HEK293 (cell line): ENCODE results near the gene POLR2L.

Experiments
- CTCF ChIA-PET: fragments of 350-600 bp; formaldehyde crosslinking; extraction: SDS; loops from one replicate; lab custom pipeline; 2021; ENCODE audit warnings: antibody characterized with exemption; lab: Yijun Ruan, JAX
- POLR2A ChIA-PET: fragments of 300-600 bp; formaldehyde crosslinking; extraction: SDS; loops from one replicate; lab custom pipeline; 2020; ENCODE audit warnings: antibody characterized with exemption, inconsistent platforms; lab: Yijun Ruan, JAX
- H3K27ac ChIP-seq: fragments of 200-500 bp; sonication (Bioruptor generic); 2 replicates; pipeline ENCODE4 v1.5.1; 2014; ENCODE audit warnings: low read depth, low read length, control low read depth, inconsistent platforms; ENCODE audit errors: extremely low read depth
- H3K36me3 ChIP-seq, 2 experiments: fragments of 200-500 bp in 1 of 2; sonication (Bioruptor generic) in 1 of 2; 1 replicate in 1 of 2; 2 replicates in 1 of 2; pipeline ENCODE4 v1.5.1; 2014 to 2017; ENCODE audit warnings: inconsistent platforms in 2 of 2, low read length in 2 of 2; ENCODE audit not compliant: control insufficient read depth in 2 of 2, insufficient read depth in 1 of 2
- H3K4me1 ChIP-seq: fragments of 200-500 bp; sonication (Bioruptor generic); 2 replicates; pipeline ENCODE4 v1.5.1; 2014; ENCODE audit warnings: mild to moderate bottlenecking, low read length, inconsistent platforms; ENCODE audit not compliant: control insufficient read depth, insufficient read depth
- H3K4me3 ChIP-seq: 2 replicates; pipeline ENCODE4 v1.5.1; 2011; ENCODE audit warnings: low read depth, mild to moderate bottlenecking, control low read depth, low read length, moderate library complexity
- H3K9me3 ChIP-seq: fragments of 200-500 bp; sonication (Bioruptor generic); 2 replicates; pipeline ENCODE4 v1.5.1; 2014; ENCODE audit warnings: low read depth, low read length, inconsistent platforms; ENCODE audit not compliant: control insufficient read depth, insufficient read depth
- BCL11B ChIP-seq: fragments of 450-650 bp; formaldehyde crosslinking; IDR thresholded peaks from 2 replicates; pipeline ENCODE4 v1.5.1; 2016; ENCODE audit warnings: low read depth, missing biosample characterization, missing genetic modification characterization
- GFI1B ChIP-seq: fragments of 450-650 bp; formaldehyde crosslinking; IDR thresholded peaks from 2 replicates; pipeline ENCODE4 v1.5.1; 2016; ENCODE audit warnings: missing biosample characterization, missing genetic modification characterization
- KLF16 ChIP-seq: fragments of 450-650 bp; formaldehyde crosslinking; IDR thresholded peaks from 2 replicates; pipeline ENCODE4 v1.5.1; 2017; ENCODE audit warnings: missing biosample characterization, missing genetic modification characterization
- SETDB1 ChIP-seq: IDR thresholded peaks from one replicate; pipeline ENCODE4 v1.6.1; 2017; ENCODE audit warnings: mild to moderate bottlenecking, low read length, moderate library complexity, mixed read lengths; ENCODE audit not compliant: insufficient read length
- SP3 ChIP-seq: fragments of 450-650 bp; formaldehyde crosslinking; IDR thresholded peaks from 2 replicates; pipeline ENCODE4 v1.5.1; 2016; ENCODE audit warnings: missing biosample characterization, missing genetic modification characterization
- TCF7L2 ChIP-seq: IDR thresholded peaks from 2 replicates; pipeline ENCODE4 v1.6.1; 2011; ENCODE audit warnings: low read depth, mild to moderate bottlenecking, inconsistent platforms, low read length, moderate library complexity, borderline replicate concordance
- TRIM28 ChIP-seq: IDR thresholded peaks from 2 replicates; pipeline ENCODE4 v1.6.1; 2011; ENCODE audit warnings: low read length, control low read depth, borderline replicate concordance
- ZFP37 ChIP-seq: fragments of 450-650 bp; formaldehyde crosslinking; IDR thresholded peaks from 2 replicates; pipeline ENCODE4 v1.5.1; 2016; ENCODE audit warnings: missing biosample characterization, missing genetic modification characterization
- ZNF16 ChIP-seq: fragments of 450-650 bp; formaldehyde crosslinking; IDR thresholded peaks from 2 replicates; pipeline ENCODE4 v1.5.1; 2016; ENCODE audit warnings: low read depth, missing biosample characterization, missing genetic modification characterization
- ZNF169 ChIP-seq: fragments of 450-650 bp; formaldehyde crosslinking; IDR thresholded peaks from 2 replicates; pipeline ENCODE4 v1.5.1; 2016; ENCODE audit warnings: missing biosample characterization, missing genetic modification characterization
- ZNF175 ChIP-seq: fragments of 450-650 bp; formaldehyde crosslinking; IDR thresholded peaks from 2 replicates; pipeline ENCODE4 v1.5.1; 2016; ENCODE audit warnings: missing biosample characterization, missing genetic modification characterization
- ZNF19 ChIP-seq: fragments of 450-650 bp; formaldehyde crosslinking; IDR thresholded peaks from 2 replicates; pipeline ENCODE4; 2016; ENCODE audit warnings: missing biosample characterization, missing genetic modification characterization, low read depth
- ZNF211 ChIP-seq: fragments of 450-650 bp; formaldehyde crosslinking; IDR thresholded peaks from 2 replicates; pipeline ENCODE4 v1.5.1; 2016; ENCODE audit warnings: low read depth, missing biosample characterization, missing genetic modification characterization
- ZNF214 ChIP-seq: fragments of 450-650 bp; formaldehyde crosslinking; IDR thresholded peaks from 2 replicates; pipeline ENCODE4 v1.5.1; 2017; ENCODE audit warnings: missing biosample characterization, mild to moderate bottlenecking, missing genetic modification characterization, borderline replicate concordance
- ZNF394 ChIP-seq: fragments of 450-650 bp; formaldehyde crosslinking; IDR thresholded peaks from 2 replicates; pipeline ENCODE4 v1.5.1; 2016; ENCODE audit warnings: missing biosample characterization, missing genetic modification characterization, mild to moderate bottlenecking, moderate library complexity, borderline replicate concordance
- ZNF416 ChIP-seq: fragments of 450-650 bp; formaldehyde crosslinking; IDR thresholded peaks from 2 replicates; pipeline ENCODE4 v1.5.1; 2016; ENCODE audit warnings: missing biosample characterization, missing genetic modification characterization
- ZNF510 ChIP-seq: fragments of 450-650 bp; formaldehyde crosslinking; IDR thresholded peaks from 2 replicates; pipeline ENCODE4 v1.5.1; 2018; ENCODE audit warnings: mild to moderate bottlenecking, missing genetic modification characterization, missing biosample characterization; ENCODE audit not compliant: insufficient replicate concordance
- ZNF548 ChIP-seq: fragments of 450-650 bp; formaldehyde crosslinking; IDR thresholded peaks from 2 replicates; pipeline ENCODE4 v1.5.1; 2016; ENCODE audit warnings: missing biosample characterization, missing genetic modification characterization
- ZNF561 ChIP-seq: fragments of 450-650 bp; IDR thresholded peaks from 2 replicates; pipeline ENCODE4 v1.5.1; 2018; ENCODE audit warnings: missing biosample characterization, missing genetic modification characterization, borderline replicate concordance
- ZNF585B ChIP-seq: fragments of 450-650 bp; formaldehyde crosslinking; IDR thresholded peaks from 2 replicates; pipeline ENCODE4 v1.5.1; 2016; ENCODE audit warnings: missing biosample characterization, missing genetic modification characterization
- ZNF600 ChIP-seq: fragments of 450-650 bp; formaldehyde crosslinking; IDR thresholded peaks from 2 replicates; pipeline ENCODE4 v1.5.1; 2016; ENCODE audit warnings: missing biosample characterization, missing genetic modification characterization
- ZNF629 ChIP-seq: fragments of 450-650 bp; formaldehyde crosslinking; IDR thresholded peaks from 2 replicates; pipeline ENCODE4 v1.5.1; 2017; ENCODE audit warnings: missing biosample characterization, missing genetic modification characterization
- ZNF654 ChIP-seq: fragments of 450-650 bp; formaldehyde crosslinking; IDR thresholded peaks from 2 replicates; pipeline ENCODE4 v1.5.1; 2016; ENCODE audit warnings: low read depth, missing biosample characterization, missing genetic modification characterization
- ZSCAN16 ChIP-seq: fragments of 450-650 bp; formaldehyde crosslinking; IDR thresholded peaks from 2 replicates; pipeline ENCODE4 v1.5.1; 2016; ENCODE audit warnings: missing biosample characterization, missing genetic modification characterization
- ZXDB ChIP-seq: fragments of 450-650 bp; formaldehyde crosslinking; IDR thresholded peaks from 2 replicates; pipeline ENCODE4 v1.5.1; 2016; ENCODE audit warnings: missing biosample characterization, missing genetic modification characterization
- TF ChIP-seq, protein P1 (sequence below): fragments of 450-650 bp; formaldehyde crosslinking; IDR thresholded peaks from 2 replicates; pipeline ENCODE4 v1.5.1; 2016; ENCODE audit warnings: missing biosample characterization, missing genetic modification characterization
- TF ChIP-seq, protein P2 (sequence below): fragments of 450-650 bp; formaldehyde crosslinking; IDR thresholded peaks from 2 replicates; pipeline ENCODE4 v1.5.1; 2016; ENCODE audit warnings: missing biosample characterization, missing genetic modification characterization
- TF ChIP-seq, protein P3 (sequence below): fragments of 450-650 bp; formaldehyde crosslinking; IDR thresholded peaks from 2 replicates; pipeline ENCODE4 v1.5.1; 2017; ENCODE audit warnings: missing biosample characterization, missing genetic modification characterization
- TF ChIP-seq, protein P4 (sequence below): fragments of 450-650 bp; formaldehyde crosslinking; IDR thresholded peaks from 2 replicates; pipeline ENCODE4 v1.5.1; 2016; ENCODE audit warnings: missing biosample characterization, missing genetic modification characterization

POLR2L gene

DNA sequence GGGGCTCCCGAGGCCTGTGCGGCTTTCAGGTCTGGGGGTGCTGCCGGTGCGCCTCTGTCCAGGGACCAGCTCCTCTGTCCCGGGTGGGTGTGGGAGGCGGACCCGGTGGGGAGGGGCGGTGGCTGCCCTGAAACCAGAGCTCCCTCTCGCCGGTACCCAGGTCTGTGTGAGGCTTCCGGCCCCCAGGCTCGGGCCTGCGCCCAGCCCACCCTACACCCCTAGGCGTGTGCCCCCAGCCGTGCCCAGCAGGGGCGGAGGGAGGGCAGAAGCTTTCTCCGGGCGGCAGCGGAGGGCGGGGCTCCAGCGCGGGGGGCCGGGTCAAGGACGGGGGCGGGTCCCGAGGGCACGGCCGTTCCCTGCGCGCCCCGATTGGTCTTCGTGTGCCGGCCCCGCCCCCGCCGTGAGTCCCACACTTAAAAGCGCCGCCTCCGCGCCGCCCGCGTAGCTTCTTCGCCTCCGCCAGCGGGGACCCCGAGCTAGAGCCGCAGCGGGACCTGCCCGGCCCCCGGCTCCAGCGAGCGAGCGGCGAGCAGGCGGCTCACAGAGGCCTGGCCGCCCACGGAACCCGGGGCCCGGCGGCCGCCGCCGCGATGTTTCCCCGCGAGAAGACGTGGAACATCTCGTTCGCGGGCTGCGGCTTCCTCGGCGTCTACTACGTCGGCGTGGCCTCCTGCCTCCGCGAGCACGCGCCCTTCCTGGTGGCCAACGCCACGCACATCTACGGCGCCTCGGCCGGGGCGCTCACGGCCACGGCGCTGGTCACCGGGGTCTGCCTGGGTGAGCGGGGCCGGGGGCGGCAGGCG is 23.0 kb downstream of the POLR2L start (continued):
- TF ChIP-seq ZNF214 (tag by site-specific recombination): no peak
- TF ChIP-seq KLF16: 0 out of 2 replicates have a peak, but pooled peaks have one; percentile 34
- no peak for TF ChIP-seq GFI1B (tag by site-specific recombination)
- TF ChIP-seq TRIM28: no peak
- no peak for TF ChIP-seq ZNF548 (tag by site-specific recombination)
- no peak for TF ChIP-seq ZNF510 (tag by site-specific recombination)
- TF ChIP-seq BCL11B (tag by site-specific recombination): no peak
- TF ChIP-seq SETDB1: no peak
- no peak for TF ChIP-seq ZNF629 (tag by site-specific recombination)
- no peak for TF ChIP-seq ZNF600 (tag by site-specific recombination)
- TF ChIP-seq ZNF654 (tag by site-specific recombination): no peak
- no peak for TF ChIP-seq ZNF416 (tag by site-specific recombination)
- TF ChIP-seq ZNF175 (tag by site-specific recombination): no peak
- peak; percentile 72 for TF ChIP-seq SP3 (tag by site-specific recombination)
- TF ChIP-seq, protein P1, sequence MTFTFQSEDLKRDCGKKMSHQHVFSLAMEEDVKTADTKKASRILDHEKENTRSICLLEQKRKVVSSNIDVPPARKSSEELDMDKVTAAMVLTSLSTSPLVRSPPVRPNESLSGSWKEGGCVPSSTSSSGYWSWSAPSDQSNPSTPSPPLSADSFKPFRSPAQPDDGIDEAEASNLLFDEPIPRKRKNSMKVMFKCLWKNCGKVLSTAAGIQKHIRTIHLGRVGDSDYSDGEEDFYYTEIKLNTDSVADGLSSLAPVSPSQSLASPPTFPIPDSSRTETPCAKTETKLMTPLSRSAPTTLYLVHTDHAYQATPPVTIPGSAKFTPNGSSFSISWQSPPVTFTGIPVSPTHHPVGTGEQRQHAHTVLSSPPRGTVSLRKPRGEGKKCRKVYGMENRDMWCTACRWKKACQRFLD (tag by site-specific recombination): no peak
- TF ChIP-seq ZNF394 (tag by site-specific recombination): no peak

DNA sequence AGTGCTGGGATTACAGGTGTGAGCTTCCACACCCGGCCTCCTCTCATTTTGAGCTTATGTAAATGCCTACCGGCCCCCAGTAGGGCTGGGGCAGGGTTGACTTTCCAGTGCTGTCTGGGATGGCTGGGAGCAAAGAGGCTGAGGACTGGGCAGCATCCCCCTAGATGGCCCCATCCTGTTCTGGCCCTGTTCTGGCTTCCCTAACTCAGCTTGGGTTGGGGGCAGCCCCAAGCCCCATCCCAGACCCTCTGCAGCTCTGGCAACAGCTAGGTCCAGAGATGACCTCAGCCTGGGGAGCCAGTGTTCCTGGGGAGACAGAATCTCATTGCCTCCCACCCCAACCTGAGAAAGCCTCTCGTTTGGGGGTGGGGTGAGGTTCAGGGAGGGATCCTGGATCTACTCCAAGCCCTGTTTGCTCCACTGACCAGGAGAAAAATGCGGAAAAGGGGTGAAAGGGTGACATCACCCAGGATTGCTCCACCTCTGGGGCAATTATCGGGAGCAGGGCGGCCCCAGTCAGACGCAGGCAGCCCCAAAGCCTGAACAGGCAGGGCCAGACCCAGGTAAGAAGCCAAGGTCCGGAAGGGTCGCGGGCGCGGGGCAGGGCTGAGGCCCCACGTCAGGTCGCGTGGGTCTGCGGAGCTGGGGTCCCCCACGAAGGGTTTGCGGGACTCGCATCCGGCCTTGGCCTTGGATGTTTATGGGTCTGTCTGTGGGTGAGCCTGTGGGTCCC is 23.8 kb downstream of the POLR2L start, which contains the start of gene PNPLA2:
Gene PNPLA2 (plus strand): TSS at position 519 of the 733 bp plus-strand sequence. CDS start 805 bp downstream, outside the sequence.
- H3K4me1 ChIP-seq: 0 out of 2 replicates have a peak, but pooled peaks cover 3% of the 10 kb centered on the region
- ChIA-PET POLR2A (interaction anchor here (0.7 to 11.4 kb wide), 18 partner anchors 8 to 411 kb away, joined by 3 to 202 read pairs (median 6); partner anchors contain the start of genes CD151, CEND1, CRACR2B and GATD1), CTCF (interaction anchor here (1.0 kb wide), 1 partner anchor 9 kb away, joined by 4 read pairs; the partner anchor contains the start of gene CRACR2B)
- H3K27ac ChIP-seq: peak within 1 kb of the TSS; percentile 81
- no peaks in the 10 kb centered on the region for H3K9me3 ChIP-seq
- H3K4me3 ChIP-seq: peak within 1 kb of the TSS; percentile 94
- peaks cover 4 to 36% of the 10 kb centered on the region in 2 experiments; a peak in 2 of 3 replicates for H3K36me3 ChIP-seq
- TF ChIP-seq, protein P2, sequence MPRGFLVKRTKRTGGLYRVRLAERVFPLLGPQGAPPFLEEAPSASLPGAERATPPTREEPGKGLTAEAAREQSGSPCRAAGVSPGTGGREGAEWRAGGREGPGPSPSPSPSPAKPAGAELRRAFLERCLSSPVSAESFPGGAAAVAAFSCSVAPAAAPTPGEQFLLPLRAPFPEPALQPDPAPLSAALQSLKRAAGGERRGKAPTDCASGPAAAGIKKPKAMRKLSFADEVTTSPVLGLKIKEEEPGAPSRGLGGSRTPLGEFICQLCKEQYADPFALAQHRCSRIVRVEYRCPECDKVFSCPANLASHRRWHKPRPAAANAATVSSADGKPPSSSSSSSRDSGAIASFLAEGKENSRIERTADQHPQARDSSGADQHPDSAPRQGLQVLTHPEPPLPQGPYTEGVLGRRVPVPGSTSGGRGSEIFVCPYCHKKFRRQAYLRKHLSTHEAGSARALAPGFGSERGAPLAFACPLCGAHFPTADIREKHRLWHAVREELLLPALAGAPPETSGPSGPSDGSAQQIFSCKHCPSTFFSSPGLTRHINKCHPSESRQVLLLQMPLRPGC (tag by site-specific recombination): no peak
- TF ChIP-seq ZNF600 (tag by site-specific recombination): peak; percentile 74; the same call in 1 of the 2 replicates
- no peak for TF ChIP-seq ZNF561 (tag by site-specific recombination)
- no peak for TF ChIP-seq ZNF16 (tag by site-specific recombination)
- no peak for TF ChIP-seq ZFP37
- TF ChIP-seq ZNF211 (tag by site-specific recombination): no peak
- no peak for TF ChIP-seq ZNF169
- TF ChIP-seq ZNF585B (tag by site-specific recombination): no peak
- no peak for TF ChIP-seq ZXDB (tag by site-specific recombination)
- no peak for TF ChIP-seq TCF7L2
- TF ChIP-seq, protein P3, sequence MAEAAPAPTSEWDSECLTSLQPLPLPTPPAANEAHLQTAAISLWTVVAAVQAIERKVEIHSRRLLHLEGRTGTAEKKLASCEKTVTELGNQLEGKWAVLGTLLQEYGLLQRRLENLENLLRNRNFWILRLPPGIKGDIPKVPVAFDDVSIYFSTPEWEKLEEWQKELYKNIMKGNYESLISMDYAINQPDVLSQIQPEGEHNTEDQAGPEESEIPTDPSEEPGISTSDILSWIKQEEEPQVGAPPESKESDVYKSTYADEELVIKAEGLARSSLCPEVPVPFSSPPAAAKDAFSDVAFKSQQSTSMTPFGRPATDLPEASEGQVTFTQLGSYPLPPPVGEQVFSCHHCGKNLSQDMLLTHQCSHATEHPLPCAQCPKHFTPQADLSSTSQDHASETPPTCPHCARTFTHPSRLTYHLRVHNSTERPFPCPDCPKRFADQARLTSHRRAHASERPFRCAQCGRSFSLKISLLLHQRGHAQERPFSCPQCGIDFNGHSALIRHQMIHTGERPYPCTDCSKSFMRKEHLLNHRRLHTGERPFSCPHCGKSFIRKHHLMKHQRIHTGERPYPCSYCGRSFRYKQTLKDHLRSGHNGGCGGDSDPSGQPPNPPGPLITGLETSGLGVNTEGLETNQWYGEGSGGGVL (tag by site-specific recombination): peak; percentile 53
- TF ChIP-seq ZNF548 (tag by site-specific recombination): no peak
- TF ChIP-seq ZSCAN16 (tag by site-specific recombination): no peak
- TF ChIP-seq, protein P4, sequence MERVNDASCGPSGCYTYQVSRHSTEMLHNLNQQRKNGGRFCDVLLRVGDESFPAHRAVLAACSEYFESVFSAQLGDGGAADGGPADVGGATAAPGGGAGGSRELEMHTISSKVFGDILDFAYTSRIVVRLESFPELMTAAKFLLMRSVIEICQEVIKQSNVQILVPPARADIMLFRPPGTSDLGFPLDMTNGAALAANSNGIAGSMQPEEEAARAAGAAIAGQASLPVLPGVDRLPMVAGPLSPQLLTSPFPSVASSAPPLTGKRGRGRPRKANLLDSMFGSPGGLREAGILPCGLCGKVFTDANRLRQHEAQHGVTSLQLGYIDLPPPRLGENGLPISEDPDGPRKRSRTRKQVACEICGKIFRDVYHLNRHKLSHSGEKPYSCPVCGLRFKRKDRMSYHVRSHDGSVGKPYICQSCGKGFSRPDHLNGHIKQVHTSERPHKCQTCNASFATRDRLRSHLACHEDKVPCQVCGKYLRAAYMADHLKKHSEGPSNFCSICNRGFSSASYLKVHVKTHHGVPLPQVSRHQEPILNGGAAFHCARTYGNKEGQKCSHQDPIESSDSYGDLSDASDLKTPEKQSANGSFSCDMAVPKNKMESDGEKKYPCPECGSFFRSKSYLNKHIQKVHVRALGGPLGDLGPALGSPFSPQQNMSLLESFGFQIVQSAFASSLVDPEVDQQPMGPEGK: peak; percentile 9; the same call in 1 of the 2 replicates
- no peak for TF ChIP-seq ZNF19 (tag by site-specific recombination)
